HG02973 (cell line): Measurements from ENCODE around the gene RAC2.

Experiments
- ATAC-seq: cut with Tn5 transposase; IDR thresholded peaks from one replicate; pipeline ENCODE4 v1.9.1; 2021; ENCODE audit warnings: moderate library complexity; ENCODE audit not compliant: unreplicated experiment

Gene RAC2

DNA sequence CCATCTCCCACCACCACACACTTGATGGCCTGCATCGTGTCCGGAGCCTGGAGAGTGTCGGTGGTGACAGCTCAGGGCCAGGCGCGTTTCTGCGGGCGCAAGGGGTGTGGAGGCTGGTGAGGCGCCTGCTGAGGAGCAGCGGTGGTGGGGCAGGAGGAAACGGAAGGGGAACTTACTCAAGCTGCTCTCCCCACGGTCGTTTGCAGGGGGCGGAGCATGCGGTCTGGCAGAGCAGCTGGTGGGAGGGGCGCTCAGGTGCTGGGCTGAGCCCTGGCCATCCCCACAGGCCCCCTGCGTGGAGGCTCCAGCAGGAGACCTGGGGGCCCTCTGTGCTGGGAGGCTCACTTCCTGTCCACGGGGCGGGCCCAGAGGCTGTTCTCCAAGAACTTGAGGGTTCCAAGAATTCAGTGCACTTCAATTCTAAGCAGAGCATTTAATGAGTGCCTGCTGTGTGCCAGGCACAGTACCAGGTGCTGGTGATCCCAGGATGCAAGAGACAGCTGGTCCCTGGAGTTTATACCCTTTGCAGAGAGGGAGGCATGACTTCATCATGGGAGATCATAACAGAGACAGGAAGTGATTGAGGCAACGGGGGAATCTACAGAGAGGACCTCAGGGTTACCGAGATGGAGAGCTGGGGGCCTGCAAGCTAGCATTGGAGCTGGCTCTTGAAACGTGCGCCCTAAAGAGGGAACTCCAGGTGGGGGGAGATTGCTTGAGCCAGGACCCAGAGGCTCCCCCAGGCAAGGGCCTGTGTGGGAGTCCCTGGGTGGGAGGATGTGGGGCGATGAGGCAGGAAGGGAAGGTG lies at the start of gene RAC2:
Gene RAC2, minus strand, starts transcription at position 156 of the 808 bp plus-strand sequence. Its CDS starts 121 bp downstream, at position 35.
- no peak for ATAC-seq

DNA sequence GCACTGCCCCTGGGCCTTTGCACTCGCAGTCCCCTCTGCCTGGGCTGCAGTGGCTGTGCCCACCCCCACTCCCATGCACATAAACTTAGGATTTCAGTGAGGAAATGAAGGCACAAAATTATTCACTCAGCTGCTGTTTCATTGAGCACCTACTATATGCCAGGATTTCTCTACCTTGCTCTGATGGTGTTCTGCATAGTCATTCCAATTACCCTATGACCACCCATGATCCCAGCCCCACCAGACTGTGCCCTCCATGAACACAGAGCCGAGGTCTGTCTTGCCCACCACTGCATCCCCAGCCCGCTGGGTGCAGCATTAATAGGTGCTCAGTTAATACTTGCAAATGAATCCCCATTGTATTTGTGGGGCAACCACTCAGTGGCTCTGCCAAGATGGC lies 49.1 kb upstream of the RAC2 start:
- no peak for ATAC-seq

GRCh38 chr22:37292641-37293040 lies 48.6 kb upstream of the RAC2 start:
- ATAC-seq = no peak

DNA sequence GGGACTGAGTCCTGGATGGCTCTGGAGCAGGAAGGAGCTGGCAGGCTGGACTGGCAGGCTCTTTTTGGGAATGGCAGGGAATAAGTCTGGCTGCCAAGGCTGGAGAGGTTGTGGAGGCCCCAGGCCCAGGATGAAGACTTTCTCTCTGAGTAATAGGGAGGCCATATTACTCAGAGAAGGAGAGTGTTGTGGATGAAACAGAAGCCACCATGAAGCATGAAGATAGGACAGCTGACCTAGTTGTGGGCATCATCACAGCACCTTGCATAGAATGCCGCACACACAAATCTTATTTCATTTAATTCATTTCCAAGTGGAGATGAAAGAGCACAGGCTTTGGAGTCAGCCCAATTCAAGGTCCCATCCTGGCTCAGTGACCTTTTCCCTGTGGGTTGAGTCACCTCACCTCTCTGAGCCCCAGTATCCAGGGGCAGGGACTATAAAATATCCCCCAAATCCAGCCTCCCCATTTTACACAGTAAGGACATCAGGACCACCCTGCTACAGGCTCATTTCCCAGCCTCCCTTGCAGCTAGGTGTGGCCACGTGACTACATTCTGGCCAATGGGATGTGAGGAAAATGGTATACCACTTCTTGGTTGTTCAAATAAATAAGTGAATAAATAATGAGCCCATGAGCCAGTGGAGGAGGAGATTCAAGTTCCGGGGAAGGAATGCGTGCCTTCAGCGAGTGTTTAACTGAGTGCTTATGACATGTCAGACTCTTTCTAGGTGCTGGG lies 47.7 kb upstream of the RAC2 start:
- ATAC-seq = no peak

DNA sequence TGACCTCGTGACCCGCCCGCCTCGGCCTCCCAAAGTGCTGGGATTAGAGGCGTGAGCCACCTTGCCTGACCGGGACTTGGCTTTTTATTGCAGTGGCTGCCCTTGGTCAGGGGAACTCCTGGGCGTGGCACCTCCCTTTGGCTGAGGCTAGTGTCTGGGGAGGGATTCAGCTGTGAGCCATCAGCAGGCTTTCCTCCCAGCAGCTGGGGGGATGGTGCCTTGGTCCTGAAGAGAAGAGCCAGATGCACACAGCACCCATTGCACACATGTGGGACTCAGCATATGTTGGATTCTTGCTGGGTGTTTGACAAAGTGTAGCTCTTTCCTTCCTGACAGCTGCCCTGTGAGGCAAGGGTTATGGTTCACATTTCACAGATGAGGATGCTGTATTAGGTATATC lies 46.7 kb upstream of the RAC2 start:
- ATAC-seq = no peak

GRCh38 chr22:37289156-37289735 lies 45.2 kb upstream of the RAC2 start:
- no peak for ATAC-seq

DNA sequence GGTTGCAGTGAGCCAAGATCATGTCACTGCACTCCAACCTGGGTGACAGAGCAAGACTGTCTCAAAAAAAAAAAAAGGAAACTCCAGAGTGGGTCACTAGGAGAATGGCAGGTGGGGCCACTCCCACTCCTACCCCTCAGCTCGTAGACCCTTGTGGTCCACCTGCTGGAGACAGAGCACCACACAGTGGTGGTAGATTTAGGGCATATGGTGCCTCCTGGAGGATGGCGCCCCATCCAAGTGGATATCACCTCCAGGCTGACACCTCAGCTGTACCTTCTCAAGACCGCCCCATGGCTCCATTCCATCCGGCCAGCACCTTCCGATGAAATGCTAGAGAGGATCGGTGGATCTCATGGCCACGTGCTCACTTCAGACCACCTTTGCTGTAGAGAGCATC lies 44.5 kb upstream of the RAC2 start:
- no peak for ATAC-seq

DNA sequence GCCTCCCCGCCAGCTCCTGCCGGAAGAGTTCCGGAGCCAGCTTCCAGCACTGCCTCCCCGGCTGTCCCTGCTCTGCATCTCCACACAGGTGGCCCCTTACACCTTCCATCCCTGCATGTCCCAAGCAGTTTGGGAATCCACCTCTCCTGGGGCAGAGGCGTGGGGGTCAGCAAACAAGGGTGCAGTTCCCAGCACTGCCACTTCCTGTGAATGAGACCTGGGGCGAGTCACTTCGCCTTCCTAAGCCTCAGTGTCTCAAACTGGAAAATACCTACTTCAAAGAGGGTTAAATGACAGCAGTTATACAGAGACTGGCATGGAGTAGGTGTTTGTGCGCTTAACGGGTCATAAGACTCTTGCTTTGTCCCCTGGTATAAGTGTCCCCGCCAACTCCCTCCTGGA lies 43.5 kb upstream of the RAC2 start:
- no peak for ATAC-seq

DNA sequence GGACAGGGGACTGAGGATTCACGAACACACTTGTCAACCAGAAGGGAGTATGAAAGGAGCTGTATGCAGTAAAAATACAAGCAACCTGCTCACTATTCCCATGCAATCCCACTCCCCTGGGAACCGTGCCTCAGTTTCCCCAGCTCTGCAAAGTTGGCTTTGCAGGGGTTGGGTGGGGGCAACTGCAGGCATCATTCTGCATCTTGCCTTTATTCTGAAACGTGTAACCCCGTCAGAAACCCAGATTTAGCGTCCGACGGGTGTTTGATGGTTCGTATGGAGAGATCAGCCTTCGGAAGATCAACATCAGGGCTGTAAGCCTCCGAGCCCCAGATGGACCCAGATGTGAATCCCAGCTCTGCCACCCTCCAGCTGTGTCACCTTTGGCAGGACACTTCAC lies 41.9 kb upstream of the RAC2 start:
- no peak for ATAC-seq

DNA sequence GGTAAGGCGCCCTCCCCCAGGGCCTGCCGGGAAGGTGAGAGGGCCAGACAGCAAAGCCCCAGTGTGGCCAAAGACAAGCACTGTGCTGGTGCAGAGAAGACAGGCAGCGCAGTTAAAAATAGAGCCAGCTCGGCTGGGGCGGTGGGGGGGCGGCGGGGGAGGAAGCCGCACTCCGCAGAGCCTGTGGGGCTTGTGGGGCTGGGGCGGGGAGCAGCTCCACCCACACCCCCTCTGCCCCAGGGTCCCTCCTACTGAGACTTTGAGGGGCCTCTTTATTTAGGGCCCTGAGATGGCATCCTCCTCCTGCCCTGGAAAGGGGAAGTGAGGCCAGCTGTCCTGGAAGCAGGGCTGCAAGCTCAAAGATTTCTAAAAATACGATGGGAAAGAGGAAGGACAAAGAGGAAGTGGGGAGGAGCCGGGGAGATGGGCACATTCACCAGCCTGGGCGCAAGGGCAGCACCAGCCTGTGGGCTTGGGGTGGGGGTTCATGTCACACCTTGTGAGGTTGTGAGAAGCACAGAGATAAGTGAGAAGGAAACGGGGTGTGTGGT lies 40.8 kb upstream of the RAC2 start:
- ATAC-seq = no peak

GRCh38 chr22:37284126-37284804 lies 40.2 kb upstream of the RAC2 start:
- ATAC-seq = no peak

DNA sequence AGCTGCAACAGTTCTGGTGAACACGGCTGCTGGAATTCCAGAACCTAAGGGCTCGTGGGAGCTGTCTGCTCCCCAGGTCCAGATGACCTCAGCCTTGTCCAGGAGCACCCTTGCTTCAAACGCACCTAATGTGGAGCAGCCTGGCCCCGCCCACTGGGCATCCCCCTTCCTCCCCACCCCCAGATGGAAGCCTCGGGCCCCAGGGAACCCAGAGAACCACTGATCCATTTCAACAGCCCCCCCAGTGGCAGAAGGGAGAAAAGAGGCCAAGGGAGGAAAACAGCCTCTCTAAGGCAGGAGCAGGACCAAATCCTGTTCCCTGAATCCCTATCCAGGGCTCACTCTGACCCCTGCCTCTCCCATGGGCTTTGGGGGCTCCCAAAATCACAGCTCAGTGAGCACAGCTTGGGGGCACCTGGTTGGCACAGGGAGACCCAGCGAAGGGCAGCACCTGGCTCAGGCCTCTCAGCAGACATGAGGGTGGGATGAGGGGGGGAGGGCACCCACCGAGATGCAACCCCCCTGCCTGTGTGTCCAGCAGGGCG lies 39.4 kb upstream of the RAC2 start:
- no peak for ATAC-seq

- peak; percentile 52 for ATAC-seq
Observed at GRCh38 chr22:37282385-37282677, 38.3 kb upstream of the RAC2 start, which contains the start of gene CYTH4. Gene CYTH4 (plus strand): TSS chr22:37282508. CDS start chr22:37282570, 62 bp downstream.

- ATAC-seq = no peak
Observed at GRCh38 chr22:37281646-37282384, 37.7 kb upstream of the RAC2 start.

DNA sequence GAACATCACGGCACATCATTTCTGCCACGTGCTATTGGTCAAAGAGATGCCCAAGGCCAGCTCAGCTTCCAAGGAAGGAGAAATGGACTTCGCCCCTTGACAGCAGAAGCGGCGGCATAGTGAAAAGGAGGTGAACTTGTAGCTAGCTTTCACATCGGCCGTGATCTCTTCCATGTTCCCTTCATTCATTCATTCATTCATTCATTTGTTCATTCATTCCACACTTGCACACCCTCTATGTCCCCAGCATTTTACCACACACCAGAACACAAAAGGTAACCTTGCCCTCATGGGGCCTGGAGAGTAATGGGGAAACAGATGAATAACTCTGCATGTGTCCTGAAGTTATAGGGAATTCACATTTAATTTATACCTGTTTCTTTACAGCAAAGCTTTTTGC lies 37.1 kb upstream of the RAC2 start:
- no peak for ATAC-seq

DNA sequence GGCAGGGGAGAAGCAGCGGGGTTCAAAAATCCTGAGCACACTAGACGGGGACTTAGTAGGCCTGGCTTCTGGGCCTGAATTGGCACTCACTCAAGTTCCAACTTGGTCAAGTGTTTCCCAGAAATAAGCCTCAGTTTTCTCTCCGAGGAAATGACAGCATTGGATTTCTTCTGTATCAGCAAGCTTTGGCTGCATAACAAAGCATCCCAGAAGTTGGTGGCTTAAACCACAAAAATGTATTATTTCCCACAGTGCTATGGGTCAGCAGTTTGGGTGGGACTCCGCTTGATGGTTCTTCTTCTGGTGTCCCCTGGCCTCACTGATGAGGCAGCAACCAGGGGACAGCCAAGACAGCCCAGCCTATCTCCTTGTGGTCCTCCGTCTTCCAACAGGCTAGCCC lies 36.6 kb upstream of the RAC2 start:
- no peak for ATAC-seq

DNA sequence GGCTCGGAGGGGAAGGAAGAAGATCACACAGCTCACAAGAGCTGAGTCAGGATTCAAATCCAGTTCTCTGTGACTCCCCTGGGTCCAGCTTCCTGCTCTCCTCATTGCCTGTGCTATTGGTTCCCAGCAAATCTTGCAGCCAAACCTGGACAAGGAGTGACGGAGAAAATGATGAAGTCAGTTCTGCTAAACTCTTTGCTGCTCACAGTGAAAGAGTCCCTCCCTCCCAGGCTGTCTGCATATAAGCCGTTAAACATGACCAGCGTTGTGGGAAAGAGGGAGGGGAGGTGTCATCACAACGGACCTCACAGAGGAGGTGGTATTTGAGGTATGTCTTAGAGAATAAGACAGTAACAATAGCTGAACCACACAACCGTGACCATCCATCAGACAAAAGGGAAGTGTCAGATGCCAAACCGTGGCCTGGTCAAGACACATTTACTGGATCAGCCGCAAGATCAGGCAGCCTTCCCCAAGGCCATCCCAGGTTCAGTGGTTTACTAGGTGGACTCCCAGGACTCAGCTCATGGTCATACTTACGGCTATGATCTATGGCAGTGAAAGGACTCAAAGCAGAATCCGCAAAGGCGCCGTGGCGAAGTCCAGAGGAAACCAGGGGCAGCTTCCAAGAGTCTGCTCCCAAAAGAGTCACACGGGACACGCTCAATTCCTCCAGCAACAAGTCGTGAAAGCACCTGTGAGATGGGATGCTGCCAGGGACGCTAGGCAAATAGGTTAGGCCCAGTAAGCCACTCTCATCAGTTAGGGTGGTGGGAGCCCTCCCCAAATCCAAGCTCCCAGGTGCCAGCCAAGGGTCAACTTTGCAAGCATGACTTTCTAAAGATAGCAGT lies 35.5 kb upstream of the RAC2 start:
- no peak for ATAC-seq

DNA sequence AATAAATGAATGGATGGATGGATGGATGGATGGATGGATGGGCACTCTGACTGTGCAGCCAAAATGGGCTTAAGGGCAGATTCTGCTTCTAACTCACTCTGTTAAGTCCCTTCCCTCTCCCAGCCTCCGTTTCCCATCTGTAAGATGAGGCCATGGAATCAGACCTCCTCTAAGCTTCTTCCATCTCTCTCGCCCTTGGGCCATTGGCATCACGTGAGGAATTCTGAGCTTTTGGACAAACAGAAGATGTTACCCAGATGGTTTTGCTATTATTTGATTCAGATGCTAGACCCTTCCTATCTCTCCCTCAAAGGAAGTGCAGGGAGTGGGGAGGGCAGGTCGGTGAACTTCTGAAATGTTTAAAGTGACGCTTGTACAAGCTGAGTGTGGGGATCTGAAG lies 34.2 kb upstream of the RAC2 start:
- no peak for ATAC-seq

- no peak for ATAC-seq
Observed at GRCh38 chr22:37277384-37277783, 33.3 kb upstream of the RAC2 start.
